Astrocyte (in vitro differentiated cells and primary cell): ENCODE results near the gene SLC12A5.

Experiments
- EZH2 ChIP-seq: IDR thresholded peaks from 2 replicates; pipeline ENCODE4 v1.6.1; 2012; ENCODE audit warnings: mild to moderate bottlenecking, low read length, inconsistent platforms; ENCODE audit not compliant: insufficient read depth
- TF ChIP-seq, protein P1 (sequence below): IDR thresholded peaks from 2 replicates; pipeline ENCODE4 v1.5.1; 2011; ENCODE audit warnings: low read depth, mild to moderate bottlenecking, inconsistent platforms, low read length, moderate library complexity; ENCODE audit not compliant: insufficient read depth

DNA sequence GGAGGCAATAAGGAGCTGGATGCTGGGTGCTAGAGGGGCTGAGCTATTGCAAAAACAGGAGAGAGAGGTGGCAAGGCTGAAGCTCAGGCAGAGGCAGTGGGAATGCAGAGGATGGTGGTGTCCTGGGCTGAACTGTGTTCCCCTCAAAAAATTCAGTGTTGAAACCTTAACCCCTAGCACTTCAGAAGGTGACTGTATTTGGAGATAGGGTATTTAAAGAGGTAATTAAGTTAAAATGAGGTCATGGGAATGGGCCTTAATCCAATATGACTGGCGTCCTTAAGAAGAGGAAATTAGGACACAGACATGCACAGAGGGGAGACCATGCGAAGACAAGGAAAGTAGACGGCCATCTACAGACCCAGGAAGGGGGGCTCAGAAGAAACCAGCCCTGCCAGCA, 31.8 kb upstream of the SLC12A5 start:
- TF ChIP-seq, protein P1, sequence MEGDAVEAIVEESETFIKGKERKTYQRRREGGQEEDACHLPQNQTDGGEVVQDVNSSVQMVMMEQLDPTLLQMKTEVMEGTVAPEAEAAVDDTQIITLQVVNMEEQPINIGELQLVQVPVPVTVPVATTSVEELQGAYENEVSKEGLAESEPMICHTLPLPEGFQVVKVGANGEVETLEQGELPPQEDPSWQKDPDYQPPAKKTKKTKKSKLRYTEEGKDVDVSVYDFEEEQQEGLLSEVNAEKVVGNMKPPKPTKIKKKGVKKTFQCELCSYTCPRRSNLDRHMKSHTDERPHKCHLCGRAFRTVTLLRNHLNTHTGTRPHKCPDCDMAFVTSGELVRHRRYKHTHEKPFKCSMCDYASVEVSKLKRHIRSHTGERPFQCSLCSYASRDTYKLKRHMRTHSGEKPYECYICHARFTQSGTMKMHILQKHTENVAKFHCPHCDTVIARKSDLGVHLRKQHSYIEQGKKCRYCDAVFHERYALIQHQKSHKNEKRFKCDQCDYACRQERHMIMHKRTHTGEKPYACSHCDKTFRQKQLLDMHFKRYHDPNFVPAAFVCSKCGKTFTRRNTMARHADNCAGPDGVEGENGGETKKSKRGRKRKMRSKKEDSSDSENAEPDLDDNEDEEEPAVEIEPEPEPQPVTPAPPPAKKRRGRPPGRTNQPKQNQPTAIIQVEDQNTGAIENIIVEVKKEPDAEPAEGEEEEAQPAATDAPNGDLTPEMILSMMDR, result no peak
- TF ChIP-seq EZH2, result no peak
